CD4-positive, alpha-beta T cell treated with Interleukin-6 at 100 ng/mL for 8 hours (primary cell): ENCODE data around the gene BRSK1.

Experiments
- DNase-seq: peaks from one replicate; pipeline ENCODE4 v3.0.0-alpha.2; 2020; ENCODE audit warnings: mixed read lengths, low spot score

BRSK1 gene

GRCh38 chr19:55353356-55353802, 69.6 kb downstream of the BRSK1 start:
- no peak for DNase-seq

- peak; percentile 37 for DNase-seq
These were observed 70.3 kb downstream of the BRSK1 start for GRCh38 chr19:55353803-55354697.

- DNase-seq: no peak
These were observed 71.0 kb downstream of the BRSK1 start, which contains the start of gene COX6B2 for GRCh38 chr19:55354698-55355212. Gene COX6B2, minus strand, starts transcription at chr19:55354719. Its CDS starts 198 bp downstream, at chr19:55354521.

- no peak for DNase-seq
These were observed 71.5 kb downstream of the BRSK1 start for GRCh38 chr19:55355213-55355821.

GRCh38 chr19:55358493-55358892, 74.7 kb downstream of the BRSK1 start:
- no peak for DNase-seq

GRCh38 chr19:55358943-55359908, 75.4 kb downstream of the BRSK1 start:
- no peak for DNase-seq

- DNase-seq: no peak
These were observed 77.1 kb downstream of the BRSK1 start for GRCh38 chr19:55360902-55361301.
